ENCODE data around the gene TJP2. TPM values are rescaled to one million over a fixed set of nuclear protein-coding genes. Genes with fewer than 3 reads are reported as not detected.

The TJP2 gene
- total RNA-seq, 1 experiment from 2014 or later = 155 TPM

DNA sequence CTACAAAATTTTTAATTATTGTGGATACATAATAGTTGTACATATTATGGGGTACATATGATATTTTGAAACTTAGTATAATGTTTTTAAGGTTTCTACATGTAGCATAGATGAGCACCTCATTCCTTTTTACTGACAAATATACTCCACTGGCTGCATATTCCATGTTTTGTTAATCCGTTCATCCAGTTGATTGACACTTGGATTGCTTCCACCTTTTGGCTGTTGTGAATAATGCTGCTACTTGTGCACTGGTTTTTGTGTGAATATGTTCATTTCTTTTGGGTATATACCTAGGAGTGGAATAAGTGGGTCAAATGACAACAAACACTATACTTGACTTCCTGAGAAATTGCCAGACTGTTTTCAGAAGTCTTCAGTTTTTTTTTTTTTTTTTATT is 148.2 kb downstream of the TJP2 start:
- ChIA-PET POLR2A (interaction anchor here (0.6 to 0.7 kb wide), 2 partner anchors 74 to 185 kb away, joined by 5 to 6 read pairs; no protein-coding TSS in a partner anchor), CTCF (no interaction called here)
- peaks cover 3% of the 10 kb centered on the region for H3K9me3 Mint-ChIP-seq
- TF ChIP-seq, protein P1, sequence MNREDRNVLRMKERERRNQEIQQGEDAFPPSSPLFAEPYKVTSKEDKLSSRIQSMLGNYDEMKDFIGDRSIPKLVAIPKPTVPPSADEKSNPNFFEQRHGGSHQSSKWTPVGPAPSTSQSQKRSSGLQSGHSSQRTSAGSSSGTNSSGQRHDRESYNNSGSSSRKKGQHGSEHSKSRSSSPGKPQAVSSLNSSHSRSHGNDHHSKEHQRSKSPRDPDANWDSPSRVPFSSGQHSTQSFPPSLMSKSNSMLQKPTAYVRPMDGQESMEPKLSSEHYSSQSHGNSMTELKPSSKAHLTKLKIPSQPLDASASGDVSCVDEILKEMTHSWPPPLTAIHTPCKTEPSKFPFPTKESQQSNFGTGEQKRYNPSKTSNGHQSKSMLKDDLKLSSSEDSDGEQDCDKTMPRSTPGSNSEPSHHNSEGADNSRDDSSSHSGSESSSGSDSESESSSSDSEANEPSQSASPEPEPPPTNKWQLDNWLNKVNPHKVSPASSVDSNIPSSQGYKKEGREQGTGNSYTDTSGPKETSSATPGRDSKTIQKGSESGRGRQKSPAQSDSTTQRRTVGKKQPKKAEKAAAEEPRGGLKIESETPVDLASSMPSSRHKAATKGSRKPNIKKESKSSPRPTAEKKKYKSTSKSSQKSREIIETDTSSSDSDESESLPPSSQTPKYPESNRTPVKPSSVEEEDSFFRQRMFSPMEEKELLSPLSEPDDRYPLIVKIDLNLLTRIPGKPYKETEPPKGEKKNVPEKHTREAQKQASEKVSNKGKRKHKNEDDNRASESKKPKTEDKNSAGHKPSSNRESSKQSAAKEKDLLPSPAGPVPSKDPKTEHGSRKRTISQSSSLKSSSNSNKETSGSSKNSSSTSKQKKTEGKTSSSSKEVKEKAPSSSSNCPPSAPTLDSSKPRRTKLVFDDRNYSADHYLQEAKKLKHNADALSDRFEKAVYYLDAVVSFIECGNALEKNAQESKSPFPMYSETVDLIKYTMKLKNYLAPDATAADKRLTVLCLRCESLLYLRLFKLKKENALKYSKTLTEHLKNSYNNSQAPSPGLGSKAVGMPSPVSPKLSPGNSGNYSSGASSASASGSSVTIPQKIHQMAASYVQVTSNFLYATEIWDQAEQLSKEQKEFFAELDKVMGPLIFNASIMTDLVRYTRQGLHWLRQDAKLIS (CRISPR knock-in tag; IDR thresholded peaks at IDR 0.05; ENCODE audit: borderline replicate concordance) = no peak
- TF ChIP-seq ZNF416 (CRISPR knock-in tag; IDR thresholded peaks at IDR 0.05) (no peak), OVOL2 (CRISPR knock-in tag; IDR thresholded peaks at IDR 0.05; ENCODE audit: borderline replicate concordance) (no peak), SOX15 (CRISPR knock-in tag; IDR thresholded peaks at IDR 0.05) (no peak), ZNF219 (CRISPR knock-in tag; IDR thresholded peaks at IDR 0.05; ENCODE audit: borderline replicate concordance) (no peak), ZNF423 (CRISPR knock-in tag; IDR thresholded peaks at IDR 0.05) (no peak), NR3C1 (CRISPR knock-in tag; conservative IDR thresholded peaks at IDR 0.05; ENCODE audit: low read depth) (no peak), SP1 (CRISPR knock-in tag; conservative IDR thresholded peaks at IDR 0.05) (no peak), ZNF121 (CRISPR knock-in tag; IDR thresholded peaks at IDR 0.05) (no peak), ZNF671 (CRISPR knock-in tag; IDR thresholded peaks at IDR 0.05) (no peak)
- TF ChIP-seq, protein P2, sequence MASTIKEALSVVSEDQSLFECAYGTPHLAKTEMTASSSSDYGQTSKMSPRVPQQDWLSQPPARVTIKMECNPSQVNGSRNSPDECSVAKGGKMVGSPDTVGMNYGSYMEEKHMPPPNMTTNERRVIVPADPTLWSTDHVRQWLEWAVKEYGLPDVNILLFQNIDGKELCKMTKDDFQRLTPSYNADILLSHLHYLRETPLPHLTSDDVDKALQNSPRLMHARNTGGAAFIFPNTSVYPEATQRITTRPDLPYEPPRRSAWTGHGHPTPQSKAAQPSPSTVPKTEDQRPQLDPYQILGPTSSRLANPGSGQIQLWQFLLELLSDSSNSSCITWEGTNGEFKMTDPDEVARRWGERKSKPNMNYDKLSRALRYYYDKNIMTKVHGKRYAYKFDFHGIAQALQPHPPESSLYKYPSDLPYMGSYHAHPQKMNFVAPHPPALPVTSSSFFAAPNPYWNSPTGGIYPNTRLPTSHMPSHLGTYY (CRISPR knock-in tag; IDR thresholded peaks at IDR 0.05) = no peak
- TF ChIP-seq, protein P3, sequence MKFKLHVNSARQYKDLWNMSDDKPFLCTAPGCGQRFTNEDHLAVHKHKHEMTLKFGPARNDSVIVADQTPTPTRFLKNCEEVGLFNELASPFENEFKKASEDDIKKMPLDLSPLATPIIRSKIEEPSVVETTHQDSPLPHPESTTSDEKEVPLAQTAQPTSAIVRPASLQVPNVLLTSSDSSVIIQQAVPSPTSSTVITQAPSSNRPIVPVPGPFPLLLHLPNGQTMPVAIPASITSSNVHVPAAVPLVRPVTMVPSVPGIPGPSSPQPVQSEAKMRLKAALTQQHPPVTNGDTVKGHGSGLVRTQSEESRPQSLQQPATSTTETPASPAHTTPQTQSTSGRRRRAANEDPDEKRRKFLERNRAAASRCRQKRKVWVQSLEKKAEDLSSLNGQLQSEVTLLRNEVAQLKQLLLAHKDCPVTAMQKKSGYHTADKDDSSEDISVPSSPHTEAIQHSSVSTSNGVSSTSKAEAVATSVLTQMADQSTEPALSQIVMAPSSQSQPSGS (CRISPR knock-in tag; IDR thresholded peaks at IDR 0.05; ENCODE audit: borderline replicate concordance, low read depth) = no peak
- TF ChIP-seq, protein P4, sequence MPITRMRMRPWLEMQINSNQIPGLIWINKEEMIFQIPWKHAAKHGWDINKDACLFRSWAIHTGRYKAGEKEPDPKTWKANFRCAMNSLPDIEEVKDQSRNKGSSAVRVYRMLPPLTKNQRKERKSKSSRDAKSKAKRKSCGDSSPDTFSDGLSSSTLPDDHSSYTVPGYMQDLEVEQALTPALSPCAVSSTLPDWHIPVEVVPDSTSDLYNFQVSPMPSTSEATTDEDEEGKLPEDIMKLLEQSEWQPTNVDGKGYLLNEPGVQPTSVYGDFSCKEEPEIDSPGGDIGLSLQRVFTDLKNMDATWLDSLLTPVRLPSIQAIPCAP (CRISPR knock-in tag; IDR thresholded peaks at IDR 0.05) = no peak
- TF ChIP-seq, protein P5, sequence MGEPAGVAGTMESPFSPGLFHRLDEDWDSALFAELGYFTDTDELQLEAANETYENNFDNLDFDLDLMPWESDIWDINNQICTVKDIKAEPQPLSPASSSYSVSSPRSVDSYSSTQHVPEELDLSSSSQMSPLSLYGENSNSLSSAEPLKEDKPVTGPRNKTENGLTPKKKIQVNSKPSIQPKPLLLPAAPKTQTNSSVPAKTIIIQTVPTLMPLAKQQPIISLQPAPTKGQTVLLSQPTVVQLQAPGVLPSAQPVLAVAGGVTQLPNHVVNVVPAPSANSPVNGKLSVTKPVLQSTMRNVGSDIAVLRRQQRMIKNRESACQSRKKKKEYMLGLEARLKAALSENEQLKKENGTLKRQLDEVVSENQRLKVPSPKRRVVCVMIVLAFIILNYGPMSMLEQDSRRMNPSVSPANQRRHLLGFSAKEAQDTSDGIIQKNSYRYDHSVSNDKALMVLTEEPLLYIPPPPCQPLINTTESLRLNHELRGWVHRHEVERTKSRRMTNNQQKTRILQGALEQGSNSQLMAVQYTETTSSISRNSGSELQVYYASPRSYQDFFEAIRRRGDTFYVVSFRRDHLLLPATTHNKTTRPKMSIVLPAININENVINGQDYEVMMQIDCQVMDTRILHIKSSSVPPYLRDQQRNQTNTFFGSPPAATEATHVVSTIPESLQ (CRISPR knock-in tag; IDR thresholded peaks at IDR 0.05) = no peak
- TF ChIP-seq, protein P6, sequence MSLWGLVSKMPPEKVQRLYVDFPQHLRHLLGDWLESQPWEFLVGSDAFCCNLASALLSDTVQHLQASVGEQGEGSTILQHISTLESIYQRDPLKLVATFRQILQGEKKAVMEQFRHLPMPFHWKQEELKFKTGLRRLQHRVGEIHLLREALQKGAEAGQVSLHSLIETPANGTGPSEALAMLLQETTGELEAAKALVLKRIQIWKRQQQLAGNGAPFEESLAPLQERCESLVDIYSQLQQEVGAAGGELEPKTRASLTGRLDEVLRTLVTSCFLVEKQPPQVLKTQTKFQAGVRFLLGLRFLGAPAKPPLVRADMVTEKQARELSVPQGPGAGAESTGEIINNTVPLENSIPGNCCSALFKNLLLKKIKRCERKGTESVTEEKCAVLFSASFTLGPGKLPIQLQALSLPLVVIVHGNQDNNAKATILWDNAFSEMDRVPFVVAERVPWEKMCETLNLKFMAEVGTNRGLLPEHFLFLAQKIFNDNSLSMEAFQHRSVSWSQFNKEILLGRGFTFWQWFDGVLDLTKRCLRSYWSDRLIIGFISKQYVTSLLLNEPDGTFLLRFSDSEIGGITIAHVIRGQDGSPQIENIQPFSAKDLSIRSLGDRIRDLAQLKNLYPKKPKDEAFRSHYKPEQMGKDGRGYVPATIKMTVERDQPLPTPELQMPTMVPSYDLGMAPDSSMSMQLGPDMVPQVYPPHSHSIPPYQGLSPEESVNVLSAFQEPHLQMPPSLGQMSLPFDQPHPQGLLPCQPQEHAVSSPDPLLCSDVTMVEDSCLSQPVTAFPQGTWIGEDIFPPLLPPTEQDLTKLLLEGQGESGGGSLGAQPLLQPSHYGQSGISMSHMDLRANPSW (CRISPR knock-in tag; conservative IDR thresholded peaks at IDR 0.05; ENCODE audit: low read depth) = no peak
- TF ChIP-seq, protein P7, sequence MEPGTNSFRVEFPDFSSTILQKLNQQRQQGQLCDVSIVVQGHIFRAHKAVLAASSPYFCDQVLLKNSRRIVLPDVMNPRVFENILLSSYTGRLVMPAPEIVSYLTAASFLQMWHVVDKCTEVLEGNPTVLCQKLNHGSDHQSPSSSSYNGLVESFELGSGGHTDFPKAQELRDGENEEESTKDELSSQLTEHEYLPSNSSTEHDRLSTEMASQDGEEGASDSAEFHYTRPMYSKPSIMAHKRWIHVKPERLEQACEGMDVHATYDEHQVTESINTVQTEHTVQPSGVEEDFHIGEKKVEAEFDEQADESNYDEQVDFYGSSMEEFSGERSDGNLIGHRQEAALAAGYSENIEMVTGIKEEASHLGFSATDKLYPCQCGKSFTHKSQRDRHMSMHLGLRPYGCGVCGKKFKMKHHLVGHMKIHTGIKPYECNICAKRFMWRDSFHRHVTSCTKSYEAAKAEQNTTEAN (CRISPR knock-in tag; IDR thresholded peaks at IDR 0.05) = no peak
- TF ChIP-seq, protein P8, sequence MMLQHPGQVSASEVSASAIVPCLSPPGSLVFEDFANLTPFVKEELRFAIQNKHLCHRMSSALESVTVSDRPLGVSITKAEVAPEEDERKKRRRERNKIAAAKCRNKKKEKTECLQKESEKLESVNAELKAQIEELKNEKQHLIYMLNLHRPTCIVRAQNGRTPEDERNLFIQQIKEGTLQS (CRISPR knock-in tag; conservative IDR thresholded peaks at IDR 0.05) = no peak
- TF ChIP-seq, protein P9, sequence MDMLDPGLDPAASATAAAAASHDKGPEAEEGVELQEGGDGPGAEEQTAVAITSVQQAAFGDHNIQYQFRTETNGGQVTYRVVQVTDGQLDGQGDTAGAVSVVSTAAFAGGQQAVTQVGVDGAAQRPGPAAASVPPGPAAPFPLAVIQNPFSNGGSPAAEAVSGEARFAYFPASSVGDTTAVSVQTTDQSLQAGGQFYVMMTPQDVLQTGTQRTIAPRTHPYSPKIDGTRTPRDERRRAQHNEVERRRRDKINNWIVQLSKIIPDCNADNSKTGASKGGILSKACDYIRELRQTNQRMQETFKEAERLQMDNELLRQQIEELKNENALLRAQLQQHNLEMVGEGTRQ (CRISPR knock-in tag; IDR thresholded peaks at IDR 0.05) = no peak
- no peak overlapping the region for H3K4me3 Mint-ChIP-seq
- no peak for DNase-seq (ENCODE audit: low spot score)
- peaks cover 22% of the 10 kb centered on the region for H3K27me3 Mint-ChIP-seq (ENCODE audit: low read depth)
- no peak for ATAC-seq
- no peak overlapping the region for H3K27ac Mint-ChIP-seq
- peaks cover 54% of the 10 kb centered on the region for H3K4me1 Mint-ChIP-seq
- H3K36me3 Mint-ChIP-seq = no peaks in the 10 kb centered on the region
